OCI-LY1 (cell line): ENCODE measurements around the gene PIK3R1.

ENCODE experiments used
- H2AFZ ChIP-seq: fragments of 200-600 bp; sonication (generic), shearing (Covaris generic); 2 replicates; pipeline ENCODE4 v1.6.0; 2014; ENCODE audit warnings: antibody characterized with exemption, mild to moderate bottlenecking, low read length
- H3F3A ChIP-seq: fragments of 200-600 bp; sonication (generic), shearing (Covaris generic); 2 replicates; pipeline ENCODE4 v1.6.0; 2014; ENCODE audit warnings: mild to moderate bottlenecking, antibody characterized with exemption, low read length, moderate library complexity; ENCODE audit not compliant: insufficient read depth
- H3K27ac ChIP-seq: fragments of 200-600 bp; sonication (generic); 2 replicates; pipeline ENCODE4 v1.5.1; 2014; ENCODE audit warnings: low read length, mixed run types, mild to moderate bottlenecking, low read depth; ENCODE audit not compliant: poor library complexity, severe bottlenecking
- H3K27me3 ChIP-seq: fragments of 200-600 bp; sonication (generic); 2 replicates; pipeline ENCODE4 v1.6.0; 2014; ENCODE audit warnings: antibody characterized with exemption, mild to moderate bottlenecking, low read length, moderate library complexity; ENCODE audit not compliant: insufficient read depth
- H3K36me3 ChIP-seq: fragments of 200-600 bp; sonication (generic); 2 replicates; pipeline ENCODE4 v1.6.1; 2014; ENCODE audit warnings: mild to moderate bottlenecking, antibody characterized with exemption, low read length, moderate library complexity, mixed read lengths; ENCODE audit not compliant: insufficient read depth
- H3K4me1 ChIP-seq: fragments of 200-600 bp; sonication (generic); 2 replicates; pipeline ENCODE4 v1.5.1; 2014; ENCODE audit warnings: mild to moderate bottlenecking, low read length, moderate library complexity; ENCODE audit not compliant: insufficient read depth, severe bottlenecking
- H3K4me2 ChIP-seq: fragments of 200-600 bp; sonication (generic), shearing (Covaris generic); 2 replicates; pipeline ENCODE4 v1.6.1; 2014; ENCODE audit warnings: low read length
- H3K4me3 ChIP-seq: fragments of 200-600 bp; sonication (generic); 2 replicates; pipeline ENCODE4 v1.5.1; 2014; ENCODE audit warnings: low read length, low read depth, mild to moderate bottlenecking, mixed read lengths; ENCODE audit not compliant: poor library complexity, severe bottlenecking
- H3K79me2 ChIP-seq: fragments of 200-600 bp; shearing (Covaris generic); 2 replicates; pipeline ENCODE4 v1.6.1; 2016; ENCODE audit warnings: mixed run types, low read length, mixed read lengths; ENCODE audit not compliant: insufficient read depth
- H3K9ac ChIP-seq: fragments of 200-600 bp; sonication (generic), shearing (Covaris generic); 2 replicates; pipeline ENCODE4 v1.6.1; 2014; ENCODE audit warnings: mild to moderate bottlenecking, low read length, mixed read lengths
- H3K9me2 ChIP-seq: fragments of 200-600 bp; sonication (generic), shearing (Covaris generic); 2 replicates; pipeline ENCODE4 v1.6.1; 2014; ENCODE audit warnings: low read depth, mild to moderate bottlenecking, low read length, mixed read lengths
- H3K9me3 ChIP-seq: fragments of 200-600 bp; shearing (Covaris generic); 2 replicates; pipeline ENCODE4 v1.6.1; 2014; ENCODE audit warnings: low read length, mixed read lengths
- H4K20me1 ChIP-seq: fragments of 200-600 bp; sonication (generic), shearing (Covaris generic); 2 replicates; pipeline ENCODE4 v1.6.0; 2016; ENCODE audit warnings: mild to moderate bottlenecking, low read length; ENCODE audit not compliant: insufficient read depth
- EZH2 ChIP-seq: fragments of 200-600 bp; sonication (generic), shearing (Covaris generic); IDR thresholded peaks from 2 replicates; pipeline ENCODE4 v1.8.0; 2017; ENCODE audit warnings: borderline replicate concordance, mixed run types, mild to moderate bottlenecking, antibody characterized with exemption, low read length, moderate library complexity, mixed read lengths
- TF ChIP-seq, protein P1 (sequence below): fragments of 200-600 bp; sonication (generic), shearing (Covaris generic); IDR thresholded peaks from 2 replicates; pipeline ENCODE4 v1.5.1; 2017; ENCODE audit warnings: mild to moderate bottlenecking, antibody characterized with exemption, low read length, moderate library complexity, mixed read lengths

Gene PIK3R1

DNA sequence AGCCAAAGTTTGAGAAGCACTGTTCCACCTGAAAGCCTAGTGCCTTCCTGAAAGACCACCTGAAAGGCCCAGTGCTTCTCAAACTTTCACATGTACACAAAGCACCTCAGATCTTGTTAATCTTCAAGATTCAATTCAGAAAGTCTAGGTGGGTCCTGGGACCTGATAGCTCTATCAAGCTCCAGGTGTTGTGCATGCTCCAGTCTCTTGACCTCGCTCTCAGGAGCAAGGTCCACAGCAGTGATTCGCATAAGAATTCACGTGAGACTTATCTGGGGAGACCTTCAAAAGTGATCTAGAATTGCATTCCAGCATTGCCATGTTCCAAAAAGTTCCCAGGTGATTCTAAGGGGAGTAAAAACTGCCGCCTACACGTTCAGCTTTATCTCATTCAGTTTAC, 102.1 kb downstream of the PIK3R1 start:
- no peak overlapping the region for H3K27ac ChIP-seq

DNA sequence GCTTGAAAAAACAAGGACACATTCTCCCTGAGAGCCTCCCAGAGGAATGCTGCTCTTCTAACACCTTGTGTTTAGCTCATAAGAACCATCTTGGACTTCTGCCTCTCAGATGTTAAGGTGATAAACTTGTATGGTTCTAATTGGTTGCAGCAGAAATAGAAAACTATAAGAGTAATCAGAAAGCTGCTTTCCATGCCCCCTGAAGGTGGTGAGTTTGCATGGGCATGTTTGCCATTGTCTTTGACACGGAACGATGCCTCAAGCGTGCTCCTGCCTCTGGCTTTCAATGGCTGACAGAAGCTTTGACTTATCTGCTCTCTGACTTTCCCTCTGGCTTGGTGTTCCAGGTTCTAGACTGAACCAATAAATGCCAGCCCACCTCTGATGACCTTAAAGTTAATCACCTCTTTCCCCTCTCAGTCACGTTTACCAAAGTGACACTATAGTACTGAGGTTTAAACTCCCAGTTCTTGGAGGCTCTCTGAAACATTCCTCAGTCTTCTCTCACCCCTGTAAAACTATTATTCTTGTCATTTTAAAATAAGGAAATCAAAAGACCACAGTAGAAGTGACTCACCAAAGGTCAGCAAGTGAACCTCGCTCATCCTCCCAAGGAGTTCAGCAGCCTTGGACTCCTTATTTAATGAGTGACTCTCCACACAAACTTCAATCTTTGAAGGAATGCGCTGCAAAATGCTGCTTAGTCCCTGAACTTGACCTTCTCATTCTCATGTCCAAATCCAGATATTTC, 103.6 kb downstream of the PIK3R1 start:
- H3K4me2 ChIP-seq = no peak overlapping the region

More for the DNA sequence above, 102.1 kb downstream of the PIK3R1 start:
- no peaks in the 10 kb centered on the region for H4K20me1 ChIP-seq
- H3F3A ChIP-seq = no peaks in the 10 kb centered on the region
- no peak overlapping the region for H3K4me2 ChIP-seq
- TF ChIP-seq, protein P1, sequence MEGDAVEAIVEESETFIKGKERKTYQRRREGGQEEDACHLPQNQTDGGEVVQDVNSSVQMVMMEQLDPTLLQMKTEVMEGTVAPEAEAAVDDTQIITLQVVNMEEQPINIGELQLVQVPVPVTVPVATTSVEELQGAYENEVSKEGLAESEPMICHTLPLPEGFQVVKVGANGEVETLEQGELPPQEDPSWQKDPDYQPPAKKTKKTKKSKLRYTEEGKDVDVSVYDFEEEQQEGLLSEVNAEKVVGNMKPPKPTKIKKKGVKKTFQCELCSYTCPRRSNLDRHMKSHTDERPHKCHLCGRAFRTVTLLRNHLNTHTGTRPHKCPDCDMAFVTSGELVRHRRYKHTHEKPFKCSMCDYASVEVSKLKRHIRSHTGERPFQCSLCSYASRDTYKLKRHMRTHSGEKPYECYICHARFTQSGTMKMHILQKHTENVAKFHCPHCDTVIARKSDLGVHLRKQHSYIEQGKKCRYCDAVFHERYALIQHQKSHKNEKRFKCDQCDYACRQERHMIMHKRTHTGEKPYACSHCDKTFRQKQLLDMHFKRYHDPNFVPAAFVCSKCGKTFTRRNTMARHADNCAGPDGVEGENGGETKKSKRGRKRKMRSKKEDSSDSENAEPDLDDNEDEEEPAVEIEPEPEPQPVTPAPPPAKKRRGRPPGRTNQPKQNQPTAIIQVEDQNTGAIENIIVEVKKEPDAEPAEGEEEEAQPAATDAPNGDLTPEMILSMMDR = no peak
- TF ChIP-seq EZH2 = no peak
- no peaks in the 10 kb centered on the region for H3K9me2 ChIP-seq
- no peak overlapping the region for H3K9ac ChIP-seq
- no peaks in the 10 kb centered on the region for H3K9me3 ChIP-seq
- H3K4me3 ChIP-seq = no peak overlapping the region
- H3K36me3 ChIP-seq = no peaks in the 10 kb centered on the region
- H3K4me1 ChIP-seq = no peaks in the 10 kb centered on the region
- no peak overlapping the region for H2AFZ ChIP-seq
- H3K27me3 ChIP-seq = no peaks in the 10 kb centered on the region
- no peaks in the 10 kb centered on the region for H3K79me2 ChIP-seq

DNA sequence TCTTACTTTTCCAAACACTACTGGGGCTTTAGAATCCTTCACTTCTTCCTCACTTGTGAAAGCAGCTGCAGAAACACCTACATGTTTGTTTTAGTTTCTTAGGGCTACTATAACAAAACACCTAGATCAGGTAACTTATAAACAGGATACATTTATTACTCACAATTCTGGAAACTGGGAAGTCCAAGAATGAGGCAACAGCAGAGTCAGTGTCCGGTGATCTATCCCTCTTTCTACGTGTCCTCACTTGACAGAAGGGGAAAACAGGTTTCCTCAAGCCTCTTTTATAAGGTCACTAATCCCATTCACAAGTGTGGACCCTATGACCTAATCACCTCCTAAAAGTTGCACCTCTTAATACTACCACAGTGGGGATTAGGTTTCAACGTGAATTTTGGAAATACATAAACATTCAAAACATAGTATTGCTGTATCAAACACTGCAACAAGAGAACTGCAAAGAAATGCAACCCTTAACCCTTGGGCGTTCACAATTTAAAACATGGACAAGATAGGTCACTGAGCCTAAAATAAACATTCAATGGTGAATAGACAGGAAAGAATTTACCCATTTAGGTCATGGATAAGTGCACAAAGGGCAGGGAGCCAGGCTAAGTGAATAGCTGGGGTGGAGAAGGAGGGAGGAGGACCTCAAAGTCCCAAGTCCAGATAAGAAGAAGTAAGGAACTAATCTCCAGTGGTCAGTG, 104.3 kb downstream of the PIK3R1 start:
- no peak overlapping the region for H3K9ac ChIP-seq
- H4K20me1 ChIP-seq = no peaks in the 10 kb centered on the region
- no peaks in the 10 kb centered on the region for H3K79me2 ChIP-seq
- no peaks in the 10 kb centered on the region for H3K36me3 ChIP-seq
- H3F3A ChIP-seq = no peaks in the 10 kb centered on the region
- no peak overlapping the region for H3K27ac ChIP-seq
- H3K27me3 ChIP-seq = no peaks in the 10 kb centered on the region
- TF ChIP-seq, protein P1 = no peak
- TF ChIP-seq EZH2 = no peak
- H3K9me2 ChIP-seq = no peaks in the 10 kb centered on the region
- no peak overlapping the region for H3K4me2 ChIP-seq
- H3K4me1 ChIP-seq = no peaks in the 10 kb centered on the region
- H2AFZ ChIP-seq = no peak overlapping the region
- H3K4me3 ChIP-seq = no peak overlapping the region
- no peaks in the 10 kb centered on the region for H3K9me3 ChIP-seq

More for the DNA sequence above, 103.6 kb downstream of the PIK3R1 start:
- no peak for TF ChIP-seq EZH2
- TF ChIP-seq, protein P1 = no peak
- Histone ChIP-seq H3K36me3 (no peaks in the 10 kb centered on the region), H3K9ac (no peak overlapping the region), H3K27ac (no peak overlapping the region), H2AFZ (no peak overlapping the region), H3K4me1 (no peaks in the 10 kb centered on the region), H3F3A (no peaks in the 10 kb centered on the region), H3K4me3 (no peak overlapping the region), H4K20me1 (no peaks in the 10 kb centered on the region), H3K79me2 (no peaks in the 10 kb centered on the region), H3K9me3 (no peaks in the 10 kb centered on the region), H3K9me2 (no peaks in the 10 kb centered on the region), H3K27me3 (no peaks in the 10 kb centered on the region)
